ENCODE data around the gene NECAP2.
A peak's percentile ranks its signal among the peaks of the same experiment; 100 is the strongest.

Gene NECAP2

DNA sequence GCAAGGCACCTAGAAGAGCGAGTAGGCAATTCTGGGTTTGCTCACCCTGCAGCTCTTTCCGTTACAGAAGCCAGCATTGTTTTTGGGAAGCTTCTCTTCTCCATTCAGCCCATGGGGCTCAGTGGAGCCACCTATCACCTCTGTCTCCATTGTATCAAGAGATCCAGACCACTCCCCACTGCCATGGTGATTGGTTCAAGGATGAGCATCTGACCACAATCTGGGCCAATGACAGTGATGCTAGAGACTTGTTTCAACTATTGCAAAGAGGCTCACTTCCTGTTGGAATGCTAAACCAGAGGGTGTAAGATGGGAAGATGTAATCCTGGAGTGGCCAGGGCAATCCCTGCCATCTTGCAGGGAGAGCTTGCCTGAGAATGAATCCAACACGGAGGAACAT, 9.9 kb upstream of the NECAP2 start:
- WGBS (ENCODE audit: insufficient coverage), result 86% methylated on average over 1 of the region's 3 CpGs
- Histone ChIP-seq H3K27me3 (replicated peaks in 2 of 5; ENCODE audit: control insufficient read depth in 4 of 5, insufficient read depth in 5 of 5, low read length in 4 of 5) (no peaks in the 10 kb centered on the region), H3K4me1 (ENCODE audit: control extremely low read depth in 1 of 4, control insufficient read depth in 4 of 4, insufficient read depth in 4 of 4, low read length in 3 of 4) (peaks cover 0 to 8% (median 0%) of the 10 kb centered on the region in 4 experiments), H3K9me3 (ENCODE audit: control extremely low read depth in 1 of 5, control insufficient read depth in 4 of 5, insufficient read depth in 2 of 5, low read depth in 1 of 5, low read length in 4 of 5) (no peaks in the 10 kb centered on the region), H3K4me3 (ENCODE audit: control insufficient read depth in 1 of 7, extremely low read depth in 1 of 7, insufficient read depth in 4 of 7, low read depth in 2 of 7, low read length in 6 of 7) (no peak overlapping the region), H3K36me3 (ENCODE audit: control insufficient read depth in 4 of 4, insufficient read depth in 4 of 4, low read length in 3 of 4) (no peaks in the 10 kb centered on the region), H3K27ac (ENCODE audit: insufficient read depth in 1 of 2, low read depth in 1 of 2, low read length in 2 of 2, poor library complexity in 1 of 2, severe bottlenecking in 2 of 2) (no peak overlapping the region)
- POLR2A ChIA-PET, result no interaction called here
- CTCF ChIA-PET, result interaction anchor here (1.5 kb wide), 1 partner anchor 10 kb away, joined by 5 read pairs; the partner anchor contains the start of gene NECAP2
- DNase-seq, result no peak

DNA sequence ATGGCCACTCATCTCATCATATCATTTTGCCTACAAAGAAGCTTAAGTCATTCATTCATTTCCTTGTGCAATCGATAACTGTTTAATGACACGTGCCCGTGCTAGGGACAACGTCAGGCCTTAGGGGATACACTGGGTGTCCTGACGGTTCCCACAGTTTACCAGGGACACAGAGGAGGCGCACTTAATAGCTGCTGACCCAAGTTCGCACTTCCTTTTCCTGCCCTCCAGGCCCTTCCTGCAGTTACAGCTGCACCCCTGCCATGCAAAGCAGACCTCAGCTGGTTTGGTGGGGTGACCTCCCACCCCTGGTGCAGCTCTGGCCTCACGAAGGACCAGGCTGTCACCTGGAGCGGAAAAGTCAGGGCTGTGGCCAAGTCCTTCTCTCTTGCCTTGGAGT, 7.5 kb upstream of the NECAP2 start:
- CTCF ChIA-PET, result no interaction called here

DNA sequence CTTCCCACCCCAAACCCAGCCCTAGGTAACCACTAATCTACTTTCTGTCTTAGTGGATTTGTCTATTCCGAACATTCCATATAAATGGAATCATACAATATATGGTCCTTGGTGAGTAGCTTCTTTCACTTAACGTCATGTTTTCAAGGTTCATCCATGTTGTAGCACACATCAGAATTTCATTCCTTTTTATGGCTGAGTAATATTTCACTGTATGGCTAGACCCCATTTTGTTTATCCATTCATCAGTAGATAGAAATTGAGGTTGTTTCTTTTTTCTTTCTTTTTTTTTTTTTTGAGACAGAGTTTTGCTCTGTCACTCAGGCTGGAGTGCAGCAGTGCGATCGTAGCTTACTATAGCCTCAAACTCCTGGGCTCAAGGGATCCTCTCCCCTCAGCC, 6.5 kb upstream of the NECAP2 start:
- Histone ChIP-seq H3K4me1 (ENCODE audit: control extremely low read depth in 1 of 4, control insufficient read depth in 4 of 4, insufficient read depth in 4 of 4, low read length in 3 of 4) (peaks cover 0 to 8% (median 0%) of the 10 kb centered on the region in 4 experiments), H3K27ac (ENCODE audit: insufficient read depth in 1 of 2, low read depth in 1 of 2, low read length in 2 of 2, poor library complexity in 1 of 2, severe bottlenecking in 2 of 2) (no peak overlapping the region), H3K27me3 (replicated peaks in 2 of 5; ENCODE audit: control insufficient read depth in 4 of 5, insufficient read depth in 5 of 5, low read length in 4 of 5) (no peaks in the 10 kb centered on the region), H3K36me3 (ENCODE audit: control insufficient read depth in 4 of 4, insufficient read depth in 4 of 4, low read length in 3 of 4) (no peaks in the 10 kb centered on the region), H3K9me3 (ENCODE audit: control extremely low read depth in 1 of 5, control insufficient read depth in 4 of 5, insufficient read depth in 2 of 5, low read depth in 1 of 5, low read length in 4 of 5) (no peaks in the 10 kb centered on the region), H3K4me3 (ENCODE audit: control insufficient read depth in 1 of 7, extremely low read depth in 1 of 7, insufficient read depth in 4 of 7, low read depth in 2 of 7, low read length in 6 of 7) (no peak overlapping the region)
- ChIA-PET POLR2A (no interaction called here), CTCF (interaction anchor here (0.5 to 1.0 kb wide), 2 partner anchors 16 to 28 kb away, joined by 3 read pairs; no protein-coding TSS in a partner anchor)
- 100% methylated on average over 3 of the region's 4 CpGs for WGBS (ENCODE audit: insufficient coverage)
- no peak for DNase-seq

More for the DNA sequence above, 7.5 kb upstream of the NECAP2 start:
- H3K4me3 ChIP-seq (ENCODE audit: control insufficient read depth in 1 of 7, extremely low read depth in 1 of 7, insufficient read depth in 4 of 7, low read depth in 2 of 7, low read length in 6 of 7), result no peak overlapping the region
- no peaks in the 10 kb centered on the region for H3K27me3 ChIP-seq (replicated peaks in 2 of 5; ENCODE audit: control insufficient read depth in 4 of 5, insufficient read depth in 5 of 5, low read length in 4 of 5)
- peaks cover 0 to 8% (median 0%) of the 10 kb centered on the region in 4 experiments for H3K4me1 ChIP-seq (ENCODE audit: control extremely low read depth in 1 of 4, control insufficient read depth in 4 of 4, insufficient read depth in 4 of 4, low read length in 3 of 4)
- POLR2A ChIA-PET, result no interaction called here
- H3K27ac ChIP-seq (ENCODE audit: insufficient read depth in 1 of 2, low read depth in 1 of 2, low read length in 2 of 2, poor library complexity in 1 of 2, severe bottlenecking in 2 of 2), result no peak overlapping the region
- H3K36me3 ChIP-seq (ENCODE audit: control insufficient read depth in 4 of 4, insufficient read depth in 4 of 4, low read length in 3 of 4), result no peaks in the 10 kb centered on the region
- no peak for DNase-seq
- no peaks in the 10 kb centered on the region for H3K9me3 ChIP-seq (ENCODE audit: control extremely low read depth in 1 of 5, control insufficient read depth in 4 of 5, insufficient read depth in 2 of 5, low read depth in 1 of 5, low read length in 4 of 5)
- WGBS (ENCODE audit: insufficient coverage), result 75% methylated on average over 9 of the region's 9 CpGs

DNA sequence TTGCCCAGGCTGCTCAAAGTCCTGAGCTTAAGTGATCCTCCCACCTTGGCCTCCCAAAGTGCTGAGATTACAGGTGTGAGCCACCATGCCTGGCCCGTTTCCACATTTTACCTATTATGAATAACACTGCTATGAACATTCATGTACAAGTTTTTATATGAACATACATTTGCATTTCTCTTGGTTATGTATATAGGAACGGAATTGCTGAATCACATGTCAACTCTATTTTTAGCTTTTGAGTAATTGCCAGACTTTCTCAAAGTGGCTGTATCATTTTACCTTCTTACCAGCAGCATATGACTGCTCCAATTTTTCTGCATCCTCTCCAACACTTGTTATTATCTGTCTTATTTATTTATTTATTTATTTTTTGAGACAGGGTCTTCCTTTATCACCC, 6.0 kb upstream of the NECAP2 start:
- Histone ChIP-seq H3K9me3 (ENCODE audit: control extremely low read depth in 1 of 5, control insufficient read depth in 4 of 5, insufficient read depth in 2 of 5, low read depth in 1 of 5, low read length in 4 of 5) (no peaks in the 10 kb centered on the region), H3K4me1 (ENCODE audit: control extremely low read depth in 1 of 4, control insufficient read depth in 4 of 4, insufficient read depth in 4 of 4, low read length in 3 of 4) (peaks cover 0 to 8% (median 0%) of the 10 kb centered on the region in 4 experiments), H3K4me3 (ENCODE audit: control insufficient read depth in 1 of 7, extremely low read depth in 1 of 7, insufficient read depth in 4 of 7, low read depth in 2 of 7, low read length in 6 of 7) (no peak overlapping the region), H3K27ac (ENCODE audit: insufficient read depth in 1 of 2, low read depth in 1 of 2, low read length in 2 of 2, poor library complexity in 1 of 2, severe bottlenecking in 2 of 2) (no peak overlapping the region), H3K27me3 (replicated peaks in 2 of 5; ENCODE audit: control insufficient read depth in 4 of 5, insufficient read depth in 5 of 5, low read length in 4 of 5) (no peaks in the 10 kb centered on the region), H3K36me3 (ENCODE audit: control insufficient read depth in 4 of 4, insufficient read depth in 4 of 4, low read length in 3 of 4) (no peaks in the 10 kb centered on the region)
- DNase-seq, result peak in 2 of 3 donors; percentile 15 to 40
- ChIA-PET POLR2A (interaction anchor here (0.7 kb wide), 1 partner anchor 150 kb away, joined by 10 read pairs; no protein-coding TSS in a partner anchor), CTCF (interaction anchor here (1.0 kb wide), 1 partner anchor 16 kb away, joined by 3 read pairs; no protein-coding TSS in a partner anchor)
- no CpG with 5 or more reads among the region's 2 CpGs for WGBS (ENCODE audit: insufficient coverage)

DNA sequence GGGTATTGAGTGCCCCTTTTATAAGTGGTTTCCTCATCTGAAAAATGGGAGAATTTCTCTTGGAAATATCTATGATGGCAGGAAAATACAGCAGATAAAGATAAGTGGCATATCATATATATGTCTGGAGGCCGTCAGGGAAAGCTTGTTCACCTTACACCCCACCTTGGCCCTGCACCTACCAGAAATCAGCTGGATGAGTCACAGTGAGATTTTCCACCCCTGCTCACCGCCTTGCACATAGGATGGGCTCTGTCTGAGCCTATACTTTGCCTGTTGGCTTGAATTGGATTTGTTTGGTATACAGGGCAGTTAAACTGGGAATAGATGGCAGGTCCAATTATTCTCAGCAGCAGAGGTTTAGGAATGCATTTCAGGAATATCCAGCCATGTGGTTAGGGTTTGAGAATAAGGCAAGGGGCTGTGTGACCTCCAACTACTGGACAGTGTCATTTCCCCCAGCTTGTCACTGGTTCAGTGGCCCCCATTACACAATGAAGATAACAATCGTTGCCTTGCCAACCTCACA, 3.5 kb upstream of the NECAP2 start, which contains the start of gene SPATA21:
Gene SPATA21 (minus strand): TSS at position 479 of the 529 bp plus-strand sequence. CDS start 6,053 bp downstream, outside the sequence.
- Histone ChIP-seq H3K36me3 (ENCODE audit: control insufficient read depth in 4 of 4, insufficient read depth in 4 of 4, low read length in 3 of 4) (no peaks in the 10 kb centered on the region), H3K27me3 (replicated peaks in 2 of 5; ENCODE audit: control insufficient read depth in 4 of 5, insufficient read depth in 5 of 5, low read length in 4 of 5) (no peaks in the 10 kb centered on the region), H3K4me1 (ENCODE audit: control extremely low read depth in 1 of 4, control insufficient read depth in 4 of 4, insufficient read depth in 4 of 4, low read length in 3 of 4) (peaks cover 0 to 24% (median 13%) of the 10 kb centered on the region in 4 experiments), H3K9me3 (ENCODE audit: control extremely low read depth in 1 of 5, control insufficient read depth in 4 of 5, insufficient read depth in 2 of 5, low read depth in 1 of 5, low read length in 4 of 5) (no peaks in the 10 kb centered on the region), H3K4me3 (ENCODE audit: control insufficient read depth in 1 of 7, extremely low read depth in 1 of 7, insufficient read depth in 4 of 7, low read depth in 2 of 7, low read length in 6 of 7) (no peak within 1 kb of the TSS), H3K27ac (ENCODE audit: insufficient read depth in 1 of 2, low read depth in 1 of 2, low read length in 2 of 2, poor library complexity in 1 of 2, severe bottlenecking in 2 of 2) (no peak within 1 kb of the TSS)
- ChIA-PET CTCF (interaction anchor here (1.0 kb wide), 1 partner anchor 62 kb away, joined by 3 read pairs; no protein-coding TSS in a partner anchor), POLR2A (no interaction called here)
- DNase-seq, result no peak
- 100% methylated on average over 2 of the region's 3 CpGs for WGBS (ENCODE audit: insufficient coverage)

DNA sequence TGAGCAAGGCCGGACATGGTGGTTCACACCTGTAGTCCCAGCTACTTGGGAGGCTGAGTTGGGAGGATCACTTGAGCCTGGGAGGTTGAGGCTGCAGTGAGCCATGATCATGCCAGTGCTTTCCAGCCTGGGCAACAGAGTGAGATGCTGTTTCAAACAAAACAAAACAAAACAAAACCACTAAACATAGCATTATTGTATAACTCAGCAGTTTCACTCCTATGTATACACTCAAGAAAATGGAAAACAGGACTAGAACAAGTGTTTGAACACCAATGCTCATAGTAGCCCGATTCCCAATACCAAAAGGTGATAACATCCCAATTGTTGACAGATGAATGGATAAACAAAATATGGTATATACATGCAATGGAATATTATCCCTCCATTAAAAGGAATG, 2.0 kb upstream of the NECAP2 start:
- ChIA-PET CTCF (interaction anchor here (1.8 kb wide), 1 partner anchor 58 kb away, joined by 4 read pairs; no protein-coding TSS in a partner anchor), POLR2A (no interaction called here)
- no peak for DNase-seq
- H3K27me3 ChIP-seq (replicated peaks in 2 of 5; ENCODE audit: control insufficient read depth in 4 of 5, insufficient read depth in 5 of 5, low read length in 4 of 5), result no peaks in the 10 kb centered on the region
- H3K9me3 ChIP-seq (ENCODE audit: control extremely low read depth in 1 of 5, control insufficient read depth in 4 of 5, insufficient read depth in 2 of 5, low read depth in 1 of 5, low read length in 4 of 5), result no peaks in the 10 kb centered on the region
- H3K4me3 ChIP-seq (ENCODE audit: control insufficient read depth in 1 of 7, extremely low read depth in 1 of 7, insufficient read depth in 4 of 7, low read depth in 2 of 7, low read length in 6 of 7), result no peak overlapping the region
- peaks cover 0 to 32% (median 19%) of the 10 kb centered on the region in 4 experiments for H3K4me1 ChIP-seq (ENCODE audit: control extremely low read depth in 1 of 4, control insufficient read depth in 4 of 4, insufficient read depth in 4 of 4, low read length in 3 of 4)
- no peak overlapping the region for H3K27ac ChIP-seq (ENCODE audit: insufficient read depth in 1 of 2, low read depth in 1 of 2, low read length in 2 of 2, poor library complexity in 1 of 2, severe bottlenecking in 2 of 2)
- 100% methylated on average over 1 of the region's 2 CpGs for WGBS (ENCODE audit: insufficient coverage)
- peaks cover 0 to 8% (median 4%) of the 10 kb centered on the region in 4 experiments for H3K36me3 ChIP-seq (ENCODE audit: control insufficient read depth in 4 of 4, insufficient read depth in 4 of 4, low read length in 3 of 4)

DNA sequence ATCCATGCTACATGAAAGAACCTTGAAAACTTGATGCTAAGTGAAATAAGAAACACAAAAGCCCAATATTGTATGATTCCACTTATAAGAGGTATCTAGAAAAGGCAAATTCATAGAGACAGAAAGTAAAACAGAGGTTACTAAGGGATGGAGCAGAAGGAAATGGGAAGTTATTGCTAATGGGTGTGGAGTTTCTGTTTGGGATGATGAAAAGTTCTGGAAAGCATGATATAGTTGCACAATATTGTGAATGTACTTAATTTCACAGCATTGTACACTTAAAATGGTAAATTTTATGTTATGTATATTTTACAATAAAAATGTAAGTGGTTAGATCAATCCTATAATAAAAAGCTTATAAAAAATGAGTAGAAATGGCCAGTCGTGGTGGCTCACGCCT, 1.6 kb upstream of the NECAP2 start:
- CTCF ChIA-PET, result interaction anchor here (0.6 to 1.8 kb wide), 4 partner anchors 40 to 183 kb away, joined by 3 to 4 read pairs (median 3); no protein-coding TSS in a partner anchor
- Histone ChIP-seq H3K27ac (ENCODE audit: insufficient read depth in 1 of 2, low read depth in 1 of 2, low read length in 2 of 2, poor library complexity in 1 of 2, severe bottlenecking in 2 of 2) (no peak overlapping the region), H3K4me3 (ENCODE audit: control insufficient read depth in 1 of 7, extremely low read depth in 1 of 7, insufficient read depth in 4 of 7, low read depth in 2 of 7, low read length in 6 of 7) (no peak overlapping the region), H3K4me1 (ENCODE audit: control extremely low read depth in 1 of 4, control insufficient read depth in 4 of 4, insufficient read depth in 4 of 4, low read length in 3 of 4) (peaks cover 0 to 34% (median 19%) of the 10 kb centered on the region in 4 experiments), H3K36me3 (ENCODE audit: control insufficient read depth in 4 of 4, insufficient read depth in 4 of 4, low read length in 3 of 4) (peaks cover 0 to 12% (median 6%) of the 10 kb centered on the region in 4 experiments), H3K27me3 (replicated peaks in 2 of 5; ENCODE audit: control insufficient read depth in 4 of 5, insufficient read depth in 5 of 5, low read length in 4 of 5) (no peaks in the 10 kb centered on the region), H3K9me3 (ENCODE audit: control extremely low read depth in 1 of 5, control insufficient read depth in 4 of 5, insufficient read depth in 2 of 5, low read depth in 1 of 5, low read length in 4 of 5) (no peaks in the 10 kb centered on the region)
- POLR2A ChIA-PET, result no interaction called here
- WGBS (ENCODE audit: insufficient coverage), result 100% methylated on average over 2 of the region's 2 CpGs
- DNase-seq, result no peak

Data from common myeloid progenitor, CD34-positive (primary cell).